LNCAP (cell line): ENCODE data around the gene C1QTNF12.

Source experiments
- TF ChIP-seq, protein P1 (sequence below): fragments of 450-650 bp; IDR thresholded peaks from 2 replicates; pipeline ENCODE4 v1.5.1; 2017; ENCODE audit warnings: mild to moderate bottlenecking

Gene C1QTNF12

DNA sequence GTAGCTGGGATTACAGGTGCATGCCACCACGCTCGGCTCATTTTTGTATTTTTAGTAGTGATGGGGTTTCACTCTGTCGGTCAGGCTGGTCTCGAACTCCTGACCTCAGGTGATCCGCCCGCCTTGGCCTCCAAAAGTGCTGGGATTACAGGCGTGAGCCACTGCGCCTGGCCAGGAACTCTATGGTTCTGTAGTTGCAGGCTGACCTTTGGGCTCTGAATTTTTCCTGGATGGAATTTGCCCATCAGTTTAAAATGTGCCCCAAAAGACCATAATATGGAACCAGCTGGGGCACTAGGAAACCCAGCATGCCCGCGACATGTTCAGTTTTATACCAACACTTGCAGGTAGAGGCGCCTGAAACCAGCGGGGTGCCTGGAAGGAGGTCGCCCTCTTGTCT is 32.1 kb upstream of the C1QTNF12 start:
- TF ChIP-seq, protein P1, sequence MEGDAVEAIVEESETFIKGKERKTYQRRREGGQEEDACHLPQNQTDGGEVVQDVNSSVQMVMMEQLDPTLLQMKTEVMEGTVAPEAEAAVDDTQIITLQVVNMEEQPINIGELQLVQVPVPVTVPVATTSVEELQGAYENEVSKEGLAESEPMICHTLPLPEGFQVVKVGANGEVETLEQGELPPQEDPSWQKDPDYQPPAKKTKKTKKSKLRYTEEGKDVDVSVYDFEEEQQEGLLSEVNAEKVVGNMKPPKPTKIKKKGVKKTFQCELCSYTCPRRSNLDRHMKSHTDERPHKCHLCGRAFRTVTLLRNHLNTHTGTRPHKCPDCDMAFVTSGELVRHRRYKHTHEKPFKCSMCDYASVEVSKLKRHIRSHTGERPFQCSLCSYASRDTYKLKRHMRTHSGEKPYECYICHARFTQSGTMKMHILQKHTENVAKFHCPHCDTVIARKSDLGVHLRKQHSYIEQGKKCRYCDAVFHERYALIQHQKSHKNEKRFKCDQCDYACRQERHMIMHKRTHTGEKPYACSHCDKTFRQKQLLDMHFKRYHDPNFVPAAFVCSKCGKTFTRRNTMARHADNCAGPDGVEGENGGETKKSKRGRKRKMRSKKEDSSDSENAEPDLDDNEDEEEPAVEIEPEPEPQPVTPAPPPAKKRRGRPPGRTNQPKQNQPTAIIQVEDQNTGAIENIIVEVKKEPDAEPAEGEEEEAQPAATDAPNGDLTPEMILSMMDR, result no peak

DNA sequence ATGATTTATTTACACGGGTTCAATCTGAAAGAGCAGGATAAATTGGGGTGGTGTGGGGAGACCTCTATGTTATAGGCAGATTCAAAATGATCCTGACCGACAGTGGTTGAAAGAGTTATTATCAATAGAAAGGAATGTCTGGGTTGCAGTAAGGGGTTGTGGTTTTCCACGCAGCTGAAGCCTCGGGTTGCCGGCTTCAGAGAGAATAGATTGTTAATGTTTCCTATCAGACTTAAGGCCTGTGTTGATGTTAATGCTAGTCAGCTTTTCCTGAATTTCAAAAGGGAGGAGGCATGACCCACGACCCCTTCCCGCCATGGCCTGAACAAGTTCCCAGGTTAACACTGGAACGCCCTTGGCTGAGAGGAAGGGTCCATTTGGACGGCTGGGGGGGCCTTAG is 29.3 kb upstream of the C1QTNF12 start:
- TF ChIP-seq, protein P1, result no peak

DNA sequence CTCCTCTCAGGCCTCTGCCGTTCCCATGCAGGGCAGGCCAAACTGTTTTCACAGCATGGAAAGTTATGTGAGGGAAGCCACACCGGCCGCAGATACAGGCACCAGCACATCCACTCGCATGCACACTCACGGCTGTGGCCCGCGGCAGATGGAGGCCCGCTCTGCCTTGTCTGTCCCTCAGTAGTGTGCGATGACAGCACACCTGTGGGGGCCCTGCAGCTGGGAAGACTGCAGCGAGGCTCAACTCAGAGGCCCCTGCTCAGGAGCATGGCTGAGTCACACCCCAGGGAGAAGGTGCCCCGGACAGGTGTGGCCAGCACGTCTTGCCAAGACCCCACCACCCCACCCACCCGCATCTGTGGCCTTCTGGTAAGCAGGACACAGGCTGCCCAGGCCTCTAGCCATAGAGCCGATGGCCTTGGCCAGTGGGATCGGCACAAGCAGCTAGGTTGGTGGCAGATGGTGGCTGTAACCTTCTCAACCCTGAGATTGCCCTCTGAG is 28.5 kb upstream of the C1QTNF12 start:
- TF ChIP-seq, protein P1, result no peak

DNA sequence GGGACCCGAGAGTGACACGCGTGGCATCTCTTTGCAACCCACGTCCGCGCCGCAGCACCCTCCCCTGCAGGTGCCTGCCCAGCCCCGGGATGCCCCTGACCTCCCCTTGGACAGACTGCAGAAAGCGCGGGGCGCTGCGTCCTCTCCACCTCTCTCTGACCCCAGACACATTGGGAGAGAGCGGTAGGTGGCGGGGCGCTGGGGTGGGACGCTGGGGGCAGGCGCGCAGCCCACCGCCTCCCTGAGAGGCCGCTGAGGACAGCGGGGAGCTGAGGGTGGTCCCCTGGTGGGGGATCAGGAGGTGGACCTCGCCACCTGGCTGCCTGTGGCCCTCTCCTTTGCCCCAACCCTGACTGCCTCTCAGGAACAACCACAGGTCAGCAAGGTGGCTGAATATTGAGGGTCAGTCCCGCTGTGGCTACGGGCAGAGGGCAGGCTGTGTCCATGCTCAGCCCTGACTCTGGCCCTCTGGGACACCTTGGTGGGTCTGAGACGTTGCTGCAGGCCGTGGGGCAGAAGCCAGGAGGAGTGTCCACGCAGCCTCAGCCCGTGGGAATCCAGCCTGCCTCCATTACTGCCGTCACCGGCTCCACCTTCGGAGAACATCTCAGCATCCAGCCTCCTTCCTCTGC is 27.9 kb upstream of the C1QTNF12 start:
- TF ChIP-seq, protein P1, result no peak

DNA sequence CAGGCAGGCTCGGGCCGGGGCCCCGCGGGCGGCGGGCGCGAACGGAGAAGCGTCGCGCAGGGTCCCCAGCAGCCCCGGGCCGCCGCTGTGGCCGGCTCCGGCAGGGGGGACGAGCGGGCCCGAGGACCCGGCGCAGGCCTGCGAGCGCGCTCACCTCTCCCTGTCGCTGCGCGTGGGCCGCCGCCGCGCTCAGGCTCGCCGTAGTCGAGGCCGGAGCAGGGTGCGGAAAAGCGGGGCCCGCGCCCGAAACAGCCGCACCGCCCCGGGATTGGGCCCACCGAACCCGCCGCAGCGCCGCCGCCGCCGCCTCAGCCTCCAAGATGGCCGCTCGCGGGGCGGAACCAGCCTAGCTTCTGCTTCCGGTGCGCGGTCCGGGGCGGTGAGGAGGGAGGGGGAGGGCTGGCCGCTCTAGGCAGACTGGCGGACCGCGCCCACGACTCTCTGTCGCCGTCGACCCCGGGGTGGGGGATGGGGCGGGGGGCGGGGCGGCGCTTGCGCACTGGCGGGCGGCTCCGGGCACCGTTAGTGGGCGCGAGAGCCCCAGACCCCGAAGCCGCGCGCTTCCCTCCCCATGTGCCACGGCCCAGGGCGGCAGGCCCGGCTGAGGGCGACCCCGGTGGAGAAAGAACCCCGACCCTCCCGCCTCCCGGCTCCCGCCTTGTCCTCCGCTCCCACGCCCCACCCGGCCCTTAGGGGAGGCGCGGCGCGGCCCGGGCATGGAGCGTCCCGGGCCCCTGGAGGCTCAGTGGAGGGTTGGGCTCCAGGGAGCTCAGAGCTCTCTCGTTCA is 27.2 kb upstream of the C1QTNF12 start, which contains the start of gene UBE2J2:
Gene UBE2J2 (minus strand): TSS at position 343 of the 787 bp plus-strand sequence. CDS start 5,862 bp downstream, outside the sequence.
- TF ChIP-seq, protein P1, result no peak

DNA sequence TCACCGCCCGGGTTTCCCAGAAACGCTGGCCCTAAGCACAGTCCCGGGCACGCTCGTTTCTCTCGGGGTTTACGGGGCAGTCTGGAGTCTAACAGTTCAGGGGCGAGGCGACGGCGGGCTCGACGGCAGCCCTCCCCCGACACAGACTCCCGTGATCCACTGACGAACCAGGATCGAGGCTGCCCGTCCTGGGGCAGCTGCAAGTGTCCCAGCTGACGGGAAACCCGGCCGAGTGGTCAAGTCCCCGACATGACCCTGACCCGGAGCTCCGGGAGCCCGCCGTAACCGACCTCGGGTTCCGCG is 26.6 kb upstream of the C1QTNF12 start:
- TF ChIP-seq, protein P1, result no peak

DNA sequence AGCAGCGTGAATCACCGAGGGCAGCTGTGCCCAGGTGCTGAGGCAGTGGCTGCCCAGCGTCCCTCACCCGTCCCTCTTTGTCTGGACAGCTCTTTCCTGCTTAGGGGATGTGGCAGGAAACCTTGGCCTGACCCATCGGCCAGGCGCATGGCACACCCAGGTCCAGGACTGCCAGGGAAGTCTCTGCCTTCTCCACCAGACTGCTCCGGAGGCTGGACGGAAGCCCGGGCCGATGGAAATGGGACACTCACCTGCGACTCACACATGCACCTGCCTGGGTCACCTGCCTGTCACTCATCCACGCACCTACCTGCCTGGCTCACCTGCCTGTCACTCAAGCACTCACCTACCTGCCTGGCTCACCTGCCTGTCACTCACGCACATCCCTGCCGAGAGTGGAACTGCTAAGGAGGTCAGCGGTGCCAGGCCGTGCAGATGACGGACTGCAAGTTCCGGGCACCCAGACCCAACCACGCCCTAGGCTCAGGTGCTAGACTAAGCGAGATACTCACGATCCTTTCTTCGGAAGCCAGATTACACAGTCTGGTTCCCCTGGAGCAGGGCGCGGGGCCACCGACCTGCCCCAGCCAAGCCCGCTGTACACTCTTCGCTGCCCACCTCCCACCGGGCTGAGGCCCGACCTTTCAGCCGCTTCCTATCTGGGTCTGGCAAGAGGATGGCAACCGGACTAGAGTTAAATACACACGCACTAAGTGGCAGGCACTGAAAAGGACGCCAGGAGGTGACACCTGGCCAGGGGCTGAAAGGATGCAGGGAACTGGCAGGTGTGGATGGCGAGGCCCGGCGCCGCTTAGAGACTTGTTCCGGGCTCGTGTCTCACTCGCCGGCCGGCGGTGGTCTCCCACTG is 26.1 kb upstream of the C1QTNF12 start:
- TF ChIP-seq, protein P1, result no peak
